SH-SY5Y (cell line): ENCODE results near the gene MAPT.

ENCODE experiments used
- GATA2 ChIP-seq: IDR thresholded peaks from 2 replicates; pipeline ENCODE4 v1.6.1; 2011; ENCODE audit warnings: mild to moderate bottlenecking, low read depth, low read length
- GATA3 ChIP-seq: IDR thresholded peaks from 2 replicates; pipeline ENCODE4 v1.6.1; 2011; ENCODE audit warnings: low read depth, mild to moderate bottlenecking, low read length, moderate library complexity

MAPT gene

GRCh38 chr17:45998987-45999899 lies 104.9 kb downstream of the MAPT start, which contains the start of gene STH:
Gene STH (plus strand): TSS chr17:45999250. CDS start chr17:45999280, 30 bp downstream.
- TF ChIP-seq GATA2 (no peak), GATA3 (no peak)

GRCh38 chr17:45999900-46000290 lies 105.5 kb downstream of the MAPT start:
- TF ChIP-seq GATA3: no peak
- TF ChIP-seq GATA2: no peak

DNA sequence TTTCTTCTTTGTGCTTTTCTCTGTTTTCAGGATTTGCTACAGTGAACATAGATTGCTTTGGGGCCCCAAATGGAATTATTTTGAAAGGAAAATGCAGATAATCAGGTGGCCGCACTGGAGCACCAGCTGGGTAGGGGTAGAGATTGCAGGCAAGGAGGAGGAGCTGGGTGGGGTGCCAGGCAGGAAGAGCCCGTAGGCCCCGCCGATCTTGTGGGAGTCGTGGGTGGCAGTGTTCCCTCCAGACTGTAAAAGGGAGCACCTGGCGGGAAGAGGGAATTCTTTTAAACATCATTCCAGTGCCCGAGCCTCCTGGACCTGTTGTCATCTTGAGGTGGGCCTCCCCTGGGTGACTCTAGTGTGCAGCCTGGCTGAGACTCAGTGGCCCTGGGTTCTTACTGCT lies 105.9 kb downstream of the MAPT start:
- no peak for TF ChIP-seq GATA3
- no peak for TF ChIP-seq GATA2

DNA sequence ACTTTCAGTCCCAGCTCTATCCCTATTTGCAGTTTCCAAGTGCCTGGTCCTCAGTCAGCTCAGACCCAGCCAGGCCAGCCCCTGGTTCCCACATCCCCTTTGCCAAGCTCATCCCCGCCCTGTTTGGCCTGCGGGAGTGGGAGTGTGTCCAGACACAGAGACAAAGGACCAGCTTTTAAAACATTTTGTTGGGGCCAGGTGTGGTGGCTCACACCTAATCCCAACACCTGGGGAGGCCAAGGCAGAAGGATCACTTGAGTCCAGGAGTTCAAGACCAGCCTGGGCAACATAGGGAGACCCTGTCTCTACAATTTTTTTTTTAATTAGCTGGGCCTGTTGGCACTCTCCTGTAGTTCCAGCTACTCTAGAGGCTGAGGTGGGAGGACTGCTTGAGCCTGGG lies 106.4 kb downstream of the MAPT start:
- no peak for TF ChIP-seq GATA2
- no peak for TF ChIP-seq GATA3

DNA sequence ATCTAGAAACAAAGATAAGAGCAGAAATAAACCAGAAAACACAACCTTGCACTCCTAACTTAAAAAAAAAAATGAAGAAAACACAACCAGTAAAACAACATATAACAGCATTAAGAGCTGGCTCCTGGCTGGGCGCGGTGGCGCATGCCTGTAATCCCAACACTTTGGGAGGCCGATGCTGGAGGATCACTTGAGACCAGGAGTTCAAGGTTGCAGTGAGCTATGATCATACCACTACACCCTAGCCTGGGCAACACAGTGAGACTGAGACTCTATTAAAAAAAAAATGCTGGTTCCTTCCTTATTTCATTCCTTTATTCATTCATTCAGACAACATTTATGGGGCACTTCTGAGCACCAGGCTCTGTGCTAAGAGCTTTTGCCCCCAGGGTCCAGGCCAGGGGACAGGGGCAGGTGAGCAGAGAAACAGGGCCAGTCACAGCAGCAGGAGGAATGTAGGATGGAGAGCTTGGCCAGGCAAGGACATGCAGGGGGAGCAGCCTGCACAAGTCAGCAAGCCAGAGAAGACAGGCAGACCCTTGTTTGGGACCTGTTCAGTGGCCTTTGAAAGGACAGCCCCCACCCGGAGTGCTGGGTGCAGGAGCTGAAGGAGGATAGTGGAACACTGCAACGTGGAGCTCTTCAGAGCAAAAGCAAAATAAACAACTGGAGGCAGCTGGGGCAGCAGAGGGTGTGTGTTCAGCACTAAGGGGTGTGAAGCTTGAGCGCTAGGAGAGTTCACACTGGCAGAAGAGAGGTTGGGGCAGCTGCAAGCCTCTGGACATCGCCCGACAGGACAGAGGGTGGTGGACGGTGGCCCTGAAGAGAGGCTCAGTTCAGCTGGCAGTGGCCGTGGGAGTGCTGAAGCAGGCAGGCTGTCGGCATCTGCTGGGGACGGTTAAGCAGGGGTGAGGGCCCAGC lies 107.3 kb downstream of the MAPT start:
- TF ChIP-seq GATA3 (no peak), GATA2 (no peak)

- TF ChIP-seq GATA2 (no peak), GATA3 (no peak)
Measured at GRCh38 chr17:46002311-46002972, 108.1 kb downstream of the MAPT start.

DNA sequence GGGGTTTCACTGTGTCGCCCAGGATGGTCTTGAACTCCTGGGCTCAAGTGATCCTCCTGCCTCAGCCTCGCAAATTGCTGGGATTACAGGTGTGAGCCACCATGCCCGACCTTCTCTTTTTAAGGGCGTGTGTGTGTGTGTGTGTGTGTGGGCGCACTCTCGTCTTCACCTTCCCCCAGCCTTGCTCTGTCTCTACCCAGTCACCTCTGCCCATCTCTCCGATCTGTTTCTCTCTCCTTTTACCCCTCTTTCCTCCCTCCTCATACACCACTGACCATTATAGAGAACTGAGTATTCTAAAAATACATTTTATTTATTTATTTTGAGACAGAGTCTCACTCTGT lies 108.6 kb downstream of the MAPT start:
- TF ChIP-seq GATA3 (no peak), GATA2 (no peak)

DNA sequence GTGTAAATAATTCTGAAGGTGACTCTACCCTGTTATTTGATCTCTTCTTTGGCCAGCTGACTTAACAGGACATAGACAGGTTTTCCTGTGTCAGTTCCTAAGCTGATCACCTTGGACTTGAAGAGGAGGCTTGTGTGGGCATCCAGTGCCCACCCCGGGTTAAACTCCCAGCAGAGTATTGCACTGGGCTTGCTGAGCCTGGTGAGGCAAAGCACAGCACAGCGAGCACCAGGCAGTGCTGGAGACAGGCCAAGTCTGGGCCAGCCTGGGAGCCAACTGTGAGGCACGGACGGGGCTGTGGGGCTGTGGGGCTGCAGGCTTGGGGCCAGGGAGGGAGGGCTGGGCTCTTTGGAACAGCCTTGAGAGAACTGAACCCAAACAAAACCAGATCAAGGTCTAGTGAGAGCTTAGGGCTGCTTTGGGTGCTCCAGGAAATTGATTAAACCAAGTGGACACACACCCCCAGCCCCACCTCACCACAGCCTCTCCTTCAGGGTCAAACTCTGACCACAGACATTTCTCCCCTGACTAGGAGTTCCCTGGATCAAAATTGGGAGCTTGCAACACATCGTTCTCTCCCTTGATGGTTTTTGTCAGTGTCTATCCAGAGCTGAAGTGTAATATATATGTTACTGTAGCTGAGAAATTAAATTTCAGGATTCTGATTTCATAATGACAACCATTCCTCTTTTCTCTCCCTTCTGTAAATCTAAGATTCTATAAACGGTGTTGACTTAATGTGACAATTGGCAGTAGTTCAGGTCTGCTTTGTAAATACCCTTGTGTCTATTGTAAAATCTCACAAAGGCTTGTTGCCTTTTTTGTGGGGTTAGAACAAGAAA lies 109.8 kb downstream of the MAPT start:
- no peak for TF ChIP-seq GATA2
- TF ChIP-seq GATA3: no peak

- TF ChIP-seq GATA3 (no peak), GATA2 (no peak)
Measured at GRCh38 chr17:46007461-46007965, 113.2 kb downstream of the MAPT start.

DNA sequence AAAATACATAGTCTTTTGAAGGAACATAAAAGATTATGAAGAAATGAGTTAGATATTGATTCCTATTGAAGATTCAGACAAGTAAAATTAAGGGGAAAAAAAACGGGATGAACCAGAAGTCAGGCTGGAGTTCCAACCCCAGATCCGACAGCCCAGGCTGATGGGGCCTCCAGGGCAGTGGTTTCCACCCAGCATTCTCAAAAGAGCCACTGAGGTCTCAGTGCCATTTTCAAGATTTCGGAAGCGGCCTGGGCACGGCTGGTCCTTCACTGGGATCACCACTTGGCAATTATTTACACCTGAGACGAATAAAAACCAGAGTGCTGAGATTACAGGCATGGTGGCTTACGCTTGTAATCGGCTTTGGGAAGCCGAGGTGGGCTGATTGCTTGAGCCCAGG lies 114.2 kb downstream of the MAPT start:
- TF ChIP-seq GATA3 (no peak), GATA2 (no peak)

DNA sequence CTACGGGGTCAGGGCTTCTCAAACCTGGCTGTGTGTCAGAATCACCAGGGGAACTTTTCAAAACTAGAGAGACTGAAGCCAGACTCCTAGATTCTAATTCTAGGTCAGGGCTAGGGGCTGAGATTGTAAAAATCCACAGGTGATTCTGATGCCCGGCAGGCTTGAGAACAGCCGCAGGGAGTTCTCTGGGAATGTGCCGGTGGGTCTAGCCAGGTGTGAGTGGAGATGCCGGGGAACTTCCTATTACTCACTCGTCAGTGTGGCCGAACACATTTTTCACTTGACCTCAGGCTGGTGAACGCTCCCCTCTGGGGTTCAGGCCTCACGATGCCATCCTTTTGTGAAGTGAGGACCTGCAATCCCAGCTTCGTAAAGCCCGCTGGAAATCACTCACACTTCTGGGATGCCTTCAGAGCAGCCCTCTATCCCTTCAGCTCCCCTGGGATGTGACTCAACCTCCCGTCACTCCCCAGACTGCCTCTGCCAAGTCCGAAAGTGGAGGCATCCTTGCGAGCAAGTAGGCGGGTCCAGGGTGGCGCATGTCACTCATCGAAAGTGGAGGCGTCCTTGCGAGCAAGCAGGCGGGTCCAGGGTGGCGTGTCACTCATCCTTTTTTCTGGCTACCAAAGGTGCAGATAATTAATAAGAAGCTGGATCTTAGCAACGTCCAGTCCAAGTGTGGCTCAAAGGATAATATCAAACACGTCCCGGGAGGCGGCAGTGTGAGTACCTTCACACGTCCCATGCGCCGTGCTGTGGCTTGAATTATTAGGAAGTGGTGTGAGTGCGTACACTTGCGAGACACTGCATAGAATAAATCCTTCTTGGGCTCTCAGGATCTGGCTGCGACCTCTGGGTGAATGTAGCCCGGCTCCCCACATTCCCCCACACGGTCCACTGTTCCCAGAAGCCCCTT lies 115.6 kb downstream of the MAPT start:
- TF ChIP-seq GATA3 (no peak), GATA2 (no peak)

GRCh38 chr17:46010597-46011186 lies 116.3 kb downstream of the MAPT start:
- TF ChIP-seq GATA2: no peak
- TF ChIP-seq GATA3: no peak
